ENCODE measurements around the gene RABGEF1. TPM values are rescaled to one million over a fixed set of nuclear protein-coding genes. Genes with fewer than 3 reads are reported as not detected.
"Not testable (repeated sequence)": the region's sequence is repeated elsewhere in the genome, so short reads cannot be mapped to it uniquely, and the experiment has no call there.

The RABGEF1 gene
- total and polyA plus RNA-seq, 12 donors = 7.2 to 23.4 (median 16.6) TPM

DNA sequence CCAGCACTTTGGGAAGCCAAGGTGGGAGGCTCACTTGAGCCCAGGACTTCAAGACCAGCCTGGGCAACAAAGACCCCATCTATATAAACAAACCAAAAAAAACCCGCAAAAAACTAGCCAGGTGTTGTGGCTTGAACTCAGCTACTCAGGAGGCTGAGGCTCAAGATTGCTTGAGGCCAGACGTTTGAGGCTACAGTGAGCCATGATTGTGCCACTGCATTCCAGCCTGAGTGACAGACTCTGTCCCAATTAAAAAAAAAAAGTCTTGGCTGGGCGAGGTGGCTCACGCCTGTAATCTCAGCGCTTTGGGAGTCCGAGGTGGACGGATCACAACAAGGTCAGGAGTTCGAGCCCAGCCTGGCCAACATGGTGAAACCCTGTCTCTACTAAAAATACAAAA lies 11.4 kb downstream of the RABGEF1 start:
- Histone ChIP-seq H3K36me3 (peaks cover 0 to 4% (median 0%) of the 10 kb centered on the region in 9 donors), H3K27ac (no peak overlapping the region), H3K4me1 (peaks cover 0 to 61% (median 25%) of the 10 kb centered on the region in 9 donors), H3K4me3 (no peak overlapping the region), H3K9me3 (no peaks in the 10 kb centered on the region), H3K27me3 (no peaks in the 10 kb centered on the region)
- no peak for DNase-seq
- TF ChIP-seq, protein P1, sequence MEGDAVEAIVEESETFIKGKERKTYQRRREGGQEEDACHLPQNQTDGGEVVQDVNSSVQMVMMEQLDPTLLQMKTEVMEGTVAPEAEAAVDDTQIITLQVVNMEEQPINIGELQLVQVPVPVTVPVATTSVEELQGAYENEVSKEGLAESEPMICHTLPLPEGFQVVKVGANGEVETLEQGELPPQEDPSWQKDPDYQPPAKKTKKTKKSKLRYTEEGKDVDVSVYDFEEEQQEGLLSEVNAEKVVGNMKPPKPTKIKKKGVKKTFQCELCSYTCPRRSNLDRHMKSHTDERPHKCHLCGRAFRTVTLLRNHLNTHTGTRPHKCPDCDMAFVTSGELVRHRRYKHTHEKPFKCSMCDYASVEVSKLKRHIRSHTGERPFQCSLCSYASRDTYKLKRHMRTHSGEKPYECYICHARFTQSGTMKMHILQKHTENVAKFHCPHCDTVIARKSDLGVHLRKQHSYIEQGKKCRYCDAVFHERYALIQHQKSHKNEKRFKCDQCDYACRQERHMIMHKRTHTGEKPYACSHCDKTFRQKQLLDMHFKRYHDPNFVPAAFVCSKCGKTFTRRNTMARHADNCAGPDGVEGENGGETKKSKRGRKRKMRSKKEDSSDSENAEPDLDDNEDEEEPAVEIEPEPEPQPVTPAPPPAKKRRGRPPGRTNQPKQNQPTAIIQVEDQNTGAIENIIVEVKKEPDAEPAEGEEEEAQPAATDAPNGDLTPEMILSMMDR (IDR thresholded peaks at IDR 0.05) = no peak
- no peak for ATAC-seq
- intact Hi-C loops (cut with DNase I) = no loop called here
- WGBS, 2 donors = 90 to 94% methylated on average over 8 of the region's 8 CpGs

DNA sequence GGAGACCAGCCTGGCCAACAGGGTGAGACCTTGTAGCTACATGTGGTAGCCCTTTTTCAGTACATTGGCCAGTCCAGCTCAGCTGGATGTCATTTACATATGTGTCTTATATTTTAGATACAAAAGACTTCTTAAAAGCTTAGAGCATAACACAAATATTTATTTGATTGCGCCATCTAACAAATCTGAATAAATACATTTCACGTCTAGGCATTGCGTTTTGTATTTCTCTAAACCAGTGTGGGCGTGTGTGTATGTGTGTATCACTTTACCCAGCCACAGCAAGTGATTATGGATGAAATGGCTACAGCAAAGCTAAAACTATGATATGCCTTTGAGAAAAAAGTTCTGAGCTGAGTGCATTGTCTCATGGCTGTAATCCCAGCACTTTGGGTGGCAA lies 14.0 kb downstream of the RABGEF1 start:
- Histone ChIP-seq H3K4me1 (peaks cover 0 to 56% (median 18%) of the 10 kb centered on the region in 9 donors), H3K27me3 (no peaks in the 10 kb centered on the region), H3K27ac (no peak overlapping the region), H3K9me3 (no peaks in the 10 kb centered on the region), H3K36me3 (no peaks in the 10 kb centered on the region), H3K4me3 (no peak overlapping the region)
- DNase-seq (no peak), ATAC-seq (no peak)
- TF ChIP-seq, protein P1 (IDR thresholded peaks at IDR 0.05) = no peak
- 97 to 98% methylated on average over 4 of the region's 4 CpGs for WGBS, 2 donors
- intact Hi-C loops (cut with DNase I) = no loop called here

GRCh38 chr7:66755059-66755458 lies 14.5 kb downstream of the RABGEF1 start:
- H3K4me3 ChIP-seq; H3K27me3 ChIP-seq; intact Hi-C loops (cut with DNase I); ATAC-seq; H3K9me3 ChIP-seq; H3K36me3 ChIP-seq; H3K27ac ChIP-seq; DNase-seq: not testable (repeated sequence)
- H3K4me1 ChIP-seq = peaks cover 0 to 51% (median 18%) of the 10 kb centered on the region in 9 donors
- 97 to 99% methylated on average over 4 of the region's 4 CpGs for WGBS, 2 donors

DNA sequence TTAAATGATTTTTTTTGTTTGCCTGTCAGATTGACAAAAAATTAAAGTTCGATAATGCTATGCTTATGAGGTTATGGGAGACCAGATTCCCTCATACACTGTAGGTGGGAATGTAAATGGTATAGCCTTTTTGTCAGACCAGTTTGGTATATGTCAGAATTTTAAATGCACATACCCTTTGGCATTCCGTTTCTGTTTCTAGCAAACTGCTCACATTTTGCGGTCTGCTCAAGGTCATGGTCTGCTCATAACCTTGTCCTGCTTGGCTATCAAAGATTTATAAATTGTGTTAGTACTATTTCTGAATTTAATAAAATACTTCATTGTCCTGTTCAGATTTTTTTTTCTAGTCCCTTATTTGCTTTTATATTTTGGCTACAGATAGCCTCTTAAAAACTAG lies 15.7 kb downstream of the RABGEF1 start:
- intact Hi-C loops (cut with DNase I); H3K9me3 ChIP-seq; H3K27me3 ChIP-seq; ATAC-seq; H3K36me3 ChIP-seq; DNase-seq; H3K4me3 ChIP-seq; H3K27ac ChIP-seq: not testable (repeated sequence)
- WGBS, 2 donors = 83 to 89% methylated on average over 2 of the region's 3 CpGs
- H3K4me1 ChIP-seq = peaks cover 0 to 39% (median 17%) of the 10 kb centered on the region in 9 donors

DNA sequence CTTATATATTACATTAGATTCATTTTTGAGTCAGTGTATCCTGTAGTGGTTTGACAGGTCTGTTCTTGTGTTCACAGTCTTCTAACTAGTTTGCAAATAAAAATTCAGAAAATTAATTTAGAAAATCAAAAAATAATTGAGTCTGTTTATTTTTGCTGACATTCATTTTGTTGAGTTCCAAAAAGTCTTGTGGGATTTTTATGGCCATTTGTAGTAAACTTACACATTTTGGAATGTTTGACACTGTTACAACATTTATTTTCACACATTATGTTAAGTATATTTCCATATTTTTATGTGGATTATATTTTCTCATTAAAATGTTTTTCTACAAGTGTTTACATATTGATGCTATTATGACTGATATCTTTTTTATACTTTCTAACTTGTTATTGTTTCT lies 16.4 kb downstream of the RABGEF1 start:
- Histone ChIP-seq H3K27ac (no peak overlapping the region), H3K36me3 (no peaks in the 10 kb centered on the region), H3K27me3 (no peaks in the 10 kb centered on the region), H3K4me1 (peaks cover 0 to 32% (median 17%) of the 10 kb centered on the region in 9 donors), H3K4me3 (no peak overlapping the region), H3K9me3 (no peaks in the 10 kb centered on the region)
- TF ChIP-seq, protein P1 (IDR thresholded peaks at IDR 0.05) = no peak
- DNase-seq (no peak), ATAC-seq (no peak)
- intact Hi-C loops (cut with DNase I) = no loop called here
